NCI-H2227 (cell line): ENCODE measurements around the gene WBP2NL.
"Not testable (repeated sequence)": the region's sequence is repeated elsewhere in the genome, so short reads cannot be mapped to it uniquely, and the experiment has no call there.

Experiments used
- DNase-seq: peaks from one replicate; lab custom pipeline; 2025; ENCODE audit not compliant: unreplicated experiment; lab: John Stamatoyannopoulos, UW

Gene WBP2NL

GRCh38 chr22:41998361-41999261 lies at the start of gene WBP2NL:
Gene WBP2NL (plus strand): TSS chr22:41998788. CDS start chr22:41998819, 31 bp downstream.
- no peak for DNase-seq

- not testable (repeated sequence) for DNase-seq
Measured at GRCh38 chr22:41948928-41949296, 49.7 kb upstream of the WBP2NL start.

- DNase-seq, result no peak
Measured at GRCh38 chr22:41949297-41949965, 49.2 kb upstream of the WBP2NL start.

GRCh38 chr22:41951898-41952474 lies 46.6 kb upstream of the WBP2NL start, which contains the start of gene SMIM45:
Gene SMIM45 (plus strand): TSS chr22:41952150.
- peak; percentile 91 for DNase-seq

- no peak for DNase-seq
Measured at GRCh38 chr22:41952713-41953112, 45.9 kb upstream of the WBP2NL start.

- DNase-seq, result no peak
Measured at GRCh38 chr22:41957941-41958556, 40.5 kb upstream of the WBP2NL start.

- no peak for DNase-seq
Measured at GRCh38 chr22:41963453-41964111, 35.0 kb upstream of the WBP2NL start.

- DNase-seq, result no peak
Measured at GRCh38 chr22:41964112-41964491, 34.5 kb upstream of the WBP2NL start.

- no peak for DNase-seq
Measured at GRCh38 chr22:41966225-41966606, 32.4 kb upstream of the WBP2NL start.

- DNase-seq, result no peak
Measured at GRCh38 chr22:41966607-41967240, 31.9 kb upstream of the WBP2NL start.

GRCh38 chr22:41968601-41969000 lies 30.0 kb upstream of the WBP2NL start:
- peak; percentile 44 for DNase-seq

- DNase-seq, result no peak
Measured at GRCh38 chr22:41969110-41969646, 29.4 kb upstream of the WBP2NL start, which contains the start of gene SEPTIN3. Gene SEPTIN3 (plus strand): TSS chr22:41969443. CDS start chr22:41971493, 2,050 bp downstream.

- DNase-seq, result no peak
Measured at GRCh38 chr22:41970601-41971000, 28.0 kb upstream of the WBP2NL start.

- no peak for DNase-seq
Measured at GRCh38 chr22:41971431-41971830, 27.2 kb upstream of the WBP2NL start.

- DNase-seq, result no peak
Measured at GRCh38 chr22:41974691-41975290, 23.8 kb upstream of the WBP2NL start.

GRCh38 chr22:41975299-41976069 lies 23.1 kb upstream of the WBP2NL start:
- no peak for DNase-seq

- peak; percentile 51 for DNase-seq
Measured at GRCh38 chr22:41976070-41976901, 22.3 kb upstream of the WBP2NL start.

GRCh38 chr22:41976961-41977566 lies 21.5 kb upstream of the WBP2NL start:
- DNase-seq, result peak; percentile 31
